ENCODE results near the gene GATAD1. TPM values are rescaled to one million over a fixed set of nuclear protein-coding genes. Genes with fewer than 3 reads are reported as not detected.
"Not testable (repeated sequence)": the region's sequence is repeated elsewhere in the genome, so short reads cannot be mapped to it uniquely, and the experiment has no call there.

The GATAD1 gene
- total and polyA plus RNA-seq, 2 of the 13 experiments (the other 11 are each of a cell fraction or from before 2014, with no cell fraction given): 20.6 to 42.1 TPM

GRCh38 chr7:92442720-92443119 is 4.6 kb upstream of the GATAD1 start:
- H3K9ac ChIP-seq (ENCODE audit: insufficient read depth, low read depth, low read length); POLR2A ChIA-PET; H3K27me3 ChIP-seq (ENCODE audit: control insufficient read depth in 1 of 2, insufficient read depth in 2 of 2, low read length in 2 of 2); H3K36me3 ChIP-seq (replicated peaks in 1 of 2; ENCODE audit: control insufficient read depth in 1 of 2, insufficient read depth in 2 of 2, low read length in 2 of 2); FAIRE-seq; intact Hi-C loops (cut with micrococcal nuclease; ENCODE audit: unreplicated experiment); CTCF ChIA-PET (ENCODE audit: low intra/inter-chr PET ratio, low total read pairs); BruUV-seq (replicated peaks); H4K20me1 ChIP-seq (ENCODE audit: insufficient read depth, low read length); H3K79me2 ChIP-seq (ENCODE audit: insufficient read depth, low read length); H2AFZ ChIP-seq (ENCODE audit: low read length); ATAC-seq; H3K27ac ChIP-seq (ENCODE audit: extremely low read length, insufficient read depth, low read length); H3K9me3 ChIP-seq (ENCODE audit: low read length); H3K4me3 ChIP-seq (replicated peaks in 1 of 3; ENCODE audit: insufficient read depth in 1 of 3, low read depth in 2 of 3, low read length in 3 of 3); TF ChIP-seq NR2F6, CREM (CRISPR knock-in tag; IDR thresholded peaks at IDR 0.05): not testable (repeated sequence)
- DNase-seq (ENCODE audit: low spot score): peak; percentile 35
- 4% methylated on average over 2 of the region's 2 CpGs for WGBS (ENCODE audit: low lambda C conversion rate)
- in situ Hi-C loops (cut with HindIII; ENCODE audit: extremely low pct_ligation_motif_present, low pct_unique_long_range_greater_than_20kb): loop anchor here (25.0 kb wide), 1 partner anchor 620 kb away; no protein-coding TSS in a partner anchor
- peak overlapping the region; percentile 21; the same call in 1 of the 2 replicates for H3K4me2 ChIP-seq (ENCODE audit: low read depth, low read length)
- H3K4me1 ChIP-seq (ENCODE audit: insufficient read depth, low read length): peaks cover 25% of the 10 kb centered on the region
- TF ChIP-seq NR2F1 (CRISPR knock-in tag; IDR thresholded peaks at IDR 0.05) (0 out of 4 replicates have a peak, but pooled peaks of 1 of the 2 experiments have one; percentile 13), NCOA2 (CRISPR knock-in tag; IDR thresholded peaks at IDR 0.05) (peak; percentile 27; the same call in 1 of the 2 replicates), ZMYM2 (CRISPR knock-in tag; IDR thresholded peaks at IDR 0.05) (peak; percentile 59; the same call in 1 of the 2 replicates), HNF4A (CRISPR knock-in tag; IDR thresholded peaks at IDR 0.05) (peak; percentile 70), SOX13 (IDR thresholded peaks at IDR 0.05) (peak; percentile 54; the same call in 1 of the 2 replicates), SOX13 (CRISPR knock-in tag; conservative IDR thresholded peaks at IDR 0.05 in 1 of 2, IDR thresholded peaks at IDR 0.05 in 1 of 2) (peak in 1 of 2 experiments; percentile 83; a peak in 2 of 4 replicates), NR2C2 (CRISPR knock-in tag; IDR thresholded peaks at IDR 0.05; ENCODE audit: borderline replicate concordance) (0 out of 2 replicates have a peak, but pooled peaks have one; percentile 30), NR2F6 (IDR thresholded peaks at IDR 0.05) (peak; percentile 40), POGZ (CRISPR knock-in tag; IDR thresholded peaks at IDR 0.05) (0 out of 2 replicates have a peak, but pooled peaks have one; percentile 50), FOXK2 (IDR thresholded peaks at IDR 0.05) (0 out of 2 replicates have a peak, but pooled peaks have one; percentile 23), NCOR1 (IDR thresholded peaks at IDR 0.05; ENCODE audit: borderline replicate concordance, low read length) (peak; percentile 52; the same call in 1 of the 2 replicates), CREM (IDR thresholded peaks at IDR 0.05) (0 out of 2 replicates have a peak, but pooled peaks have one; percentile 18), ARID5B (CRISPR knock-in tag; IDR thresholded peaks at IDR 0.05) (peak; percentile 28; the same call in 1 of the 2 replicates), PAXIP1 (CRISPR knock-in tag; conservative IDR thresholded peaks at IDR 0.05) (peak; percentile 78), RARA (CRISPR knock-in tag; IDR thresholded peaks at IDR 0.05) (0 out of 2 replicates have a peak, but pooled peaks have one; percentile 7), NR2F2 (IDR thresholded peaks at IDR 0.05; ENCODE audit: borderline replicate concordance, low read depth) (peak; percentile 47; the same call in 1 of the 2 replicates), TCF7 (IDR thresholded peaks at IDR 0.05; ENCODE audit: low read depth) (peak; percentile 65), ZMYM4 (CRISPR knock-in tag; IDR thresholded peaks at IDR 0.05) (peak; percentile 17; the same call in 1 of the 2 replicates)
